Measurements from ENCODE around the gene CELSR2.

Gene CELSR2

DNA sequence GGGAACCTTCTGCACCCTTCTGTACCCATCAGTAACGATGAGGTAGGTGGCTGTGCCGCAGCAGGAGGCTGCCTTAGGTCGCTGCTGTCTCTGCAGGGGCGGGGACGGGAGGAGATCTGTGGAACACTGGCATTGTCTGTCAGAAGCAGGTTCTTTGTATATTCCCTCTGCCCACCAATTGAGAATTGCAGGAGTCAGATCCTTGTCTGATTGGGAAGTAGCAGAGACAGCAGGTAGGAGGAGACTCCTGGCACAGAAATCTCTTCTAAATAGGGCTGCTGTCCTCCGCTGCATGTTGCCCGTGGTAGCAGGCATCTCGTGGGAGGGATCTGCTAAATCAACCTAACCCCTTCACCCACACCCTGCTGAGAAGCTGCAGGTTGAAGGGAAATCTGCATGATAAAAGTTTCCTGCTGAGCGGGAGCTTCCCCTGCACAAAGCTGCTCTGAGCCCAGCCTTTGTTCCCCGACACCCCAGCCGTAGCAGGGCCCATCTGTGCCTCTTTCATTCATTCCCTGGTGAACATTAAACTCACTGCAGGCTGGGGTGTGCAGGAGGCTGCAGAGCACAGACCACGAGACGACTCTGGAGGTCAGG, 19.7 kb upstream of the CELSR2 start:
- no peak for DNase-seq

DNA sequence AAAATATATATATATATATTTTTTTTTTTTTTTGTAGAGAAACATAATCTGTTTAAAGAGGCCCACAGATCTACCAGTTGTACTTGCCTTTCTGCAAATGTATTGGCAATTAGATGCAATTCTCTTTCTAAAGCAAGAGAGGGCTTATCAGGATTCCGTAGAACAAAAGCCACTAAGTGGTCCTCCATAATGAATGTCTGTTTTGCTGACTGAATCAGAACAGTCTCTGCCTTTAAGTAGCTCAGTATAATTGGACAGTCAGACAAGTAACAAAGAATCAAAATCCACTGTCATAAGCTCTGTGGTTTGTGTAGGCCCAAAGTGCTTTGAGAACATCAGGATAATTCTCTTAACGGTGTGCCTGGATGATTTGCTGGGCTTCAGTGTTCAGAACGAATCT, 18.3 kb upstream of the CELSR2 start:
- no peak for DNase-seq

DNA sequence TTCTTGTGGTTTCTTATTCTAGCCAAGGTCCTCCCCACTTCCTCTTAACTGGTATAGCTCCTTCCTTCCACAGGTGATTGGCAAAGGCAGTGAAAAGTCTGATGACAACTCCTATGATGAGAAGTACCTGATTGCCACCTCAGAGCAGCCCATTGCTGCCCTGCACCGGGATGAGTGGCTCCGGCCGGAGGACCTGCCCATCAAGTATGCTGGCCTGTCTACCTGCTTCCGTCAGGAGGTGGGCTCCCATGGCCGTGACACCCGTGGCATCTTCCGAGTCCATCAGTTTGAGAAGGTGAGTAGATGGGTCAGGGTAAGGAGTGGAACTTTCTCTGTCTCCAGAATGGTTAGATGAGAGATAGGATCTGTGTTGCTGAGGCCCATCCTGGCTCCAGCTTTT, 14.2 kb upstream of the CELSR2 start:
- no peak for DNase-seq

DNA sequence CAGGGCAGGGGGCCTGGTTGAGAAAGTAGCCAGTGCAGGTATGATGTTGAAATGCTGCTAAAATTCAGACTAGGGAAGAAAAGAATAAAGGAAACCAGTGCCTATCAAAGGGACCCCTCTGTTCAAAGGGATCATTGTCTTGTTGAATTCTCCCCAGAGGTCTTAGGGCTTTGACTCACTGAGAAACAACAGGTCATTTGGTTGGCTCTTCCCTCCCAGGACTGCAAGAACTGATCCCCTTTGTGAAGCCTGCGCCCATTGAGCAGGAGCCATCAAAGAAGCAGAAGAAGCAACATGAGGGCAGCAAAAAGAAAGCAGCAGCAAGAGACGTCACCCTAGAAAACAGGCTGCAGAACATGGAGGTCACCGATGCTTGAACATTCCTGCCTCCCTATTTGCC, 11.8 kb upstream of the CELSR2 start:
- DNase-seq = no peak

DNA sequence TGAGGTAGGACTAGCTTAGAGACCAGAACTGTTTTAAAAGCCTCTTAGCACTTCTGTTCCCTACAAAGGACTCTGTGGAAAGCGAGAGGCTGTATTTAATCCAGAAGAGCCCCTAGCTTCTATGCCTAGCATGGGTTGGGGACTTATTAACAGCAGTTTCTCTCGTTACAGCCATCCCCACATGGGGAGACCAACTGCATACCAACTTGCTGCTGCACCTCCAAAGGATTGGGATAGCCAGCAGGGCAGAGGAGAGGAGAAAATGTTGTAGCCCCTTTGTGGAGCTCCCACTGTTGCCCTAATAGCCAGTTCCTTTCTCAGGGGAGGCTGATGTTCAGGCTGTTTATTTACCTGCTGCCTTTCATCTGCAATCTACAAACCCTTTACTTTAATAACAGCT, 11.0 kb upstream of the CELSR2 start:
- no peak for DNase-seq

DNA sequence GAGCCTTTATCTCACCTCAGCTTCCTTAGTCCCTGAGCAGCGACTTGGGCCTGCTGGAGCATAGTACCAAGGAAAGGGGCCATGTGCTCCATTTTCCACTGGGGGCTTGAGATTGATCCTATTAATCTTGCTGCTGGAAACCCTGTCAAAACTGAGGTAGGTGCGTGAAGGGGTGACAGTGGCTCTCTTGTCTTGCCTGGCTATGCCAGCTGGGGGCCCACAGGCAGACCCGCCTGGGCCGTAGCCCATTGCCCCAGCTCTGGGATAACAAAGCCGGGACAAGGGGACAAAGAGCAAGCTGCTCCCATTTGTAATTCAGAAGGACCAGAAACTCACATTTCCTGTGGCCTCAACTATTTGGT, 10.3 kb upstream of the CELSR2 start:
- DNase-seq = no peak

DNA sequence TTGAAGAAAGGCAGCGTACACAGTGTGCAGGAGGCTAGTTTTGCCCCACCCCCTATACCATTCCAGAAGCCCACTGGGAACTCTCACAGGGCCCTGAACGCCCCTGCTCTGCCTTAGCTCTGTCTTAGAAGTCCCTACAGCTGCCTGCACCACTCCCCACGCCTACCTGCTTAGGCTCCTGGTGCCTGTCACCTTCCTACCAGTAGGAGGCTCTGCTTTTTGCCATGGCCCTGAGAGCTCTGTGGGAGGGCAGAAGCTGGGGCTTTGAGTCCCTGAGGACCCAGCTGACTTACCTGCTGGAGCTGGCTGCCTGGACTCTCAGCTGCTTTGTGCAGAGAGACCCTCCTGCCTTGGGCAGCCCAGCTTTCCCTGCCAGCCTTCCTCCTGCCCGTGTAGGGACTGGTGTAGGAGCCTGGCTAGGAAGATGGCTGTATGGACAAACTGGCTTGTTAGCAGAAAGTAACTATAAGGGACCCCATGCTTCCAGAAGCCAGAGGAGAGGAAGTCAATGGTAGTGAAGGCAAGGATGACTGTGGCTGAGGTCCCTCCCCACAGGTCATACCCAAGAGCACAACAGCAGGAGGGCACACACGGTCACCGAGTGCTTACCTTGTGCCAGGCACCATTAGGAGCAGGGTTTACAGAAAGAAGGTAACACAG, 9.8 kb upstream of the CELSR2 start:
- DNase-seq = no peak

DNA sequence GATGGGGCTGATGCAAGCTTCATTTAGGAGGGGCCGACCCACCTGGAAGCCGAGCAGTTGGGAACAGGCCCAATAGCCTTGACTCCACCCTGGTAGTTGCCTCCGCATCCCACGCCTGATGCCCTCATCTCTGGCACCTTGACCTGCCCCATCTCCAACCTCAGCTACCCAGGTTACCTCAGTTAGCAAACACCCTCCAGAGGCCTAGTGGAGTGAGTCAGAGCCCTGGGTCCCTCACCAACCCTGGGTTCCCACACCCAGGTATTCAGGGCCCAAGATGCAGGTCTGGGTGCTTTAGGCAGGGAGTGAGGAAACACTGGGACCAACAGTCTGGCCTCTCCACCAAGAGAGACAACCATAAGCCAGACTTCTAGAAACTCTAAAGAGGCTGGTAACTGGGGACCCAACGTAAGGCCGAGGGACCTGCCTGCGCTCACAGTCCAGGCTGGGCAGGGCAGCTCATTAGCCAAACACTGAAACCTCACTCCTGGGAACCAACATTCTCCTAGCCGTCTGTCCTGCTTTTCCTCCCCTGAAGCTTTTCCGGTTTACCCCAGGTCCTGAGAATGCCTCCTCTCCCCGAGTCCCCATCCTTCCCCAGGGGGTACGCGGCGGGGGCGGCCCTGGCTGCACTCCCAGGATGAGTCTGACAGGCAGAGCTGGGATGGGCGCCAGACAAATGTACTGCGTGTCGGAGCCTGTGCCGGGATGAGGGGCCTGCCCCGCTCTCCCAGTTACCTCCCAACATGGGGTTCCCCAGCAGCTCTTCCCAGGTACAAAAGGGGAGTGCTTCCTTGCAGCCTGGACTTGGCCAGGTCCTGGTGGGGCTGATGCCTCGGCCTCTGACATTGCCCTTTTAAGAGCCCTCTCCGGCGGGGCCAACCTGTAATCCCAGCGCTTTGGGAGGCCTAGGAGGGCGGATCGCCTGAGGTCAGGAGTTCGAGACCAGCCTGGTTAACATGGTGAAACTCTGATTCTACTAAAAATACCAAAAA, 8.9 kb upstream of the CELSR2 start:
- no peak for DNase-seq

DNA sequence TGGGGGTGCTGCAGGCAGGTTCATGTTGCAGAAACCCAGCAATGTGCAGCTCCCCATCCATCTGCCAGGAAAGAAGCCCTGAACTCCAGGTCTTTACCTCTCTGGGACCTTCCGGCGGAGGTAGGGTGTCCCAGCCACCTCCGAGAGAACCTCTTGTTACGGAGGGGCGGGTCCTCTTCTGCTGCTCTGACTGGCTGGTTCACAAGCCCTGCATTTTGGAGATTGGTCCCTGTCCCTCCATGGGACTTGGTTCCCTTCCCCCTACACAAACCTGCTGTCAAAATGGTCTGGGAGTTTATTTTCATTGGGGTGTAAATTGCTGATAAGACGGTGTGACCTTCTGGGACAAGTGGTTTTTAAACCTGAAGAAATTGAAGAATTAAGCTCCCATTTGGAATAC, 8.0 kb upstream of the CELSR2 start:
- DNase-seq = no peak

DNA sequence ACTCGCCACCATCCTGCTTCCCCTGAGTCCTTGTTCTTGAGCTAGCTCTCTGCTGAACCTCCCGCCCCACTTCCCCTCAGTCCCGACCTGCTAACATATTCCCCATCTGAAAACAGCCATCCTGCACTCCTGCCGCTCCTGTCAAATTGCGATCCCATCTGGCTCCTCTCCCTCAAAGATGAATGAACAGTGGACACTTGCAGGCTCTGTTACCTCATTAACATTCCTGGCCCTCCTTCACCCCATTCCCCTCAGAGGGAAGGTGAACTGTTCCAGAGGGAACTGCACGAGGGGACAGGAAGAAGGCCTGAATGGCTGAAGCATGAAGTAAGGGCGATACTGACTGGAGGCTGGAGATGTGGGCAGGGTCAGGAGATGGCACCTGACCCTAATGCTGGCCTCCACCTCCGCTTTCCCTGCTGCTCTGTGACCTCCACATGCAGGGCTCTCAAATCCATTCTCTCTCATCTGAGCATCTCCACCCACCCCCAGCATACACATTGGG, 7.4 kb upstream of the CELSR2 start:
- DNase-seq = no peak

DNA sequence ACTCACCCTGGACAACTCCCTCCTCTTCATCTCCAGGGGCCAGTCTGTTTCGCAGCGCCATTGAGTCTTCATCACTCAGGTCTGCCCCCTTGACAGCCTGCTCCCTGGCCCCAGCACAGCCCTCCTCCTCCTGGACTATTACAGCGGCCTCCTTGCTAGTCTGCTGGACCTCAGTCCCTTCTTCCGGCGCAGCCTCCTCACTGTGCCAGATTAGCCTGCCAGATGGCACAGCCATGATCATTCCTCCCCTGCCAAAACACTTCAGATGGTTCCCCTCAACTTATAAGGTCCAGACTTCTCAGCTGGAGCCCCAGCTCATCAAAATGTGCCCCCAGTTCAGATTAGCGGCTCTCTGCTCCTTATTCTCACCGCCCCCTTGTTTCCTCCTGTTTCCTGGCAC, 7.0 kb upstream of the CELSR2 start:
- no peak for DNase-seq

DNA sequence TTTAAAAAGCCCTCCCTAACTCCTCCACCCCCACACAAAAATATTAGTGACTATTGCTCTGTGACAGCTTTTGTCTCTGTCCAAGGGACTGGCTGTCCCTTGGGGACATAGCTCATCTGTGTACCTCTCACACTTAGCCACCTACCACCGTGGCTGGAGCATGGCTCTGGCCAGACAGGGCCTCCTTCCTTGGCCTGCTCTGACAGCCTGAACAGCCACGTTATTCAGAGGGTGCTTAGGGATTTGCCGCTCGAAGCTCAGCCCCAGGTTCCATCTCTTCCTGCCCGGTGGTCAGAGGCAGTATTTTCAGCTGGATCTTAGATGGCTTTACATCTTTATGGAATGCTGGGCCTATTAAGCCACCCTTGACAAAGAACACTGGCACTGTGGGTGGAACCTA, 6.1 kb upstream of the CELSR2 start:
- DNase-seq = no peak

DNA sequence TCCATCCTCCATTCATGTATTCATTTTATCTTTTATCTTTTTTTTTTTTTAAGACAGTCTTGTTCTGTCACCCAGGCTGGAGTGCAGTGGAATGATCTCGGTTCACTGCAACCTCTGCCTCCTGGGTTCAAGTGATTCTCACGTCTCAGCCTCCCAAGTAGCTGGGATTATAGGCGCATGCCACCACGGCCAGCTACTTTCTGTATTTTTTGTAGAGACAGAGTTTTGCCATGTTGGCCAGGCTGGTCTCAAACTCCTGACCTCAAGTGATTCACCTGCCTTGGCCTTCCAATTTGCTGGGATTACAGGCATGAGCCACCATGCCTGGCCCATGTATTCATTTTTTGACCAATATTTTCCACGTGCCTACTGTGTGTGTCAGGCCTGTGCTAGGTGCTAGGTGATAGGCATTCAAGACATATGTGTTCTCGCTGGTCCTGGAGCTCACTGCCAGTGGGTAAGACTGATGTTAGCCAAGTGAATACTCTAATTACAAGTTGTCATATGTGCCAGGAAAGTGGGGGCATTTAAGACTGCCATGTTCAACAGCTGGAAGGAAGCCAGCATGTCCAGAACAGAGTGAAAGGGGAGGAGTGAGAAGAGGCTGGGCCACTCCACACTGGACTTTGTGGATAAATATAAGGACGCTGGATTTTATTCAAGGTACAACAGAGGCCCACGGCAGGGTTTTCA, 5.3 kb upstream of the CELSR2 start:
- DNase-seq = no peak

DNA sequence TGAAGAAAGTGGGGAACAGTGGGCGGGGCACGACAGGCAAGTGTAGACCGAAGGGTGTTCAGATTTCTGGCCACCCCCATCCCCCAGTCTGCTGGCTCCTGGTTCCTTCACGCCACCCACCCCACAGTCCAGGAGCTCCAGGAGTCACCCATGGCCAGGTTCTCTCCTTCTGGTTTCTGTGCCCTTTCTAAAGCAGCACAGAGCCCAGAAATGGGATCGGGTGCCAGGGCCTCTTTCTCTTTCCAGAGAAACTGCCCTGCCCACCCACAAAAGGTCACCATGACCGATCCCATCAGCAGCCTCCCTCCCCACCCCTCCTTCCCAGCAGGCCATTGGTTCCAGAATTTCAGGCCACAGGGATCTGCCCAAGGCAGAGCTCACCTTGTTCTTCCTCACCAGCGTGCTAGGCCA, 3.2 kb upstream of the CELSR2 start:
- no peak for DNase-seq

DNA sequence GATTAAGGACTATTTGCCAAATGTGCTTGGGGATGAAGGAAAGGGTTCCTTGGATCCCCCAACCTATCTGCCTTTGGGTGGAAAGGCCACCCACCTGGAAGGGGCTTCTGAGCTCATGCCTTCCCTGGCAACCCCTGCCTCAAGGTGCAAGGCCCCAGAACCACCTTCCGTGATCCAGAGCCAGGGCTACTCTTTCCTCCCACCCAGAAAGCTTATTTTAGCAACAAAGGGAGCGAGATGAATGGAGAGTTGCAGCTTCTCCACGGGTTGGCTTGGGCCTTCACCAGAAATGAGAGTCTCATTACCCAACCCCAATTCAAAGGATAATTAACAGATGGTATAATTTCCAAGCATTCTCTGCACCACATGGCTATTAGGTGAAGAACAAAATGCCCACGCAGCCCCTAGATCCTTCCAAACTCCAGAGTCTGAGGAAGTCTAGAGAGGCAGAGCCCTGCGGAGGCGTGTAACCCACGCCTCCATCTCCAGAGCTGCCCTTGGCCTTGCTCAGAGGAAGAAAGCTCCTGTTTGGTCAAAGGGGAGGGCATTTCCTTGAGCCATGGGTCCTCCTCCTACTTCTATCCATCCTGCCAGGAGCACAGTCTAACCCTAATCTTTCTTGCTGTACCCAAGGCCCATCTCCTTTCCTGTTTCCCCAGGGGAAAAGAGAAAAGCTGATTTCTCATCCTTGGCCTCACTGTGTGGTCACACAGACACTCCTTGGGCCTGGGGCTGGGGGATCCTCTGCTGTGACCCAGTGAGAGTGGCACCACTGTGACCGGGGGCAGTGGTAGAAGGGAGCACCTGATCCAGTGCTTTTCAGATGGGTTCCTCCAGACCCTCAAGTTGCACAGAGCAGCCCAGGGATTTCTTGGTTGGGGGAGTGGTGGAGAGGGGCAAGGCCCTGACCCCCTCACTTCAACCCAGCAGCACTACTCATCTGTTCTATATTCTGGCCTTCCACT, 1.7 kb upstream of the CELSR2 start:
- no peak for DNase-seq

DNA sequence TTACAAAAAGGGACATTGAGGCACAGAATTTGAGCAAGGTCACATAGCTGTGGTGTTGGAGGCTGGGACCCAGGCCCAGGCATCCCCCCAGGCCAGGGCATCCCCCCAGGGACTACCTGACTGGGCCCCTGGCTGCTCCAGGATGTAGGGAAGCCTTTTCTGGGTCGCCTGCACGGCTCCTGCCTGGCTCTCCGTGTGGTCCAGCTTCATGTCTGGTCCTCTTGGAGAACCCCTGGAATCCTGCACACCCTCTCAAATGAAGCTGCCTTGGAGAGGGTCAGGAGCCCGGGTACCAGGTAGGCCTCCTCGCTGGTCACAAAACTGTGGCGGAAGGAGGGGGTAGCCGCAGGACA, 919 bp upstream of the CELSR2 start:
- DNase-seq = no peak

DNA sequence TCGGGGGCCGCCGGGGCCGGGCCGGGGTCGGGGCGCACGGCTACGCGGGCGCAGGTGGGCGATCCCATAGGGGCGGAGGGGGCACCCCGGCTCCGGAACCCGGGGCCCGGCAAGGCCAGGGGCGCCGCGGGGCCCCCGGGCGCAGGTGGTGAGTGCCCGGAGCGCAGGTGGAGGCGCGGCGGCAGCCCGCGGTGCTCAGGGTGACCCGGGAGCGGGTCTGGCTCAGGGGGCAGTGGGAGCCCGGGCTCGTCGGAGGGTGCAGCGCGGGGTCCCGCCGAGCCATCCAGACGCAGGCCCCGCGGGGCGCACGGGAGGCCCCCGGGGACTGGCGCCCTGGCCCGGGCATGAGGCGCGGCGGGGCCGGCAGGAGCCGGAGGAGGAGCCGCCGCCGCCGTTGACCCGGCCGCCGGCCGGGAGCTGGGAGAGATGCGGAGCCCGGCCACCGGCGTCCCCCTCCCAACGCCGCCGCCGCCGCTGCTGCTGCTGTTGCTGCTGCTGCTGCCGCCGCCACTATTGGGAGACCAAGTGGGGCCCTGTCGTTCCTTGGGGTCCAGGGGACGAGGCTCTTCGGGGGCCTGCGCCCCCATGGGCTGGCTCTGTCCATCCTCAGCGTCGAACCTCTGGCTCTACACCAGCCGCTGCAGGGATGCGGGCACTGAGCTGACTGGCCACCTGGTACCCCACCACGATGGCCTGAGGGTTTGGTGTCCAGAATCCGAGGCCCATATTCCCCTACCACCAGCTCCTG, 489 bp downstream of the CELSR2 start:
- DNase-seq = no peak

DNA sequence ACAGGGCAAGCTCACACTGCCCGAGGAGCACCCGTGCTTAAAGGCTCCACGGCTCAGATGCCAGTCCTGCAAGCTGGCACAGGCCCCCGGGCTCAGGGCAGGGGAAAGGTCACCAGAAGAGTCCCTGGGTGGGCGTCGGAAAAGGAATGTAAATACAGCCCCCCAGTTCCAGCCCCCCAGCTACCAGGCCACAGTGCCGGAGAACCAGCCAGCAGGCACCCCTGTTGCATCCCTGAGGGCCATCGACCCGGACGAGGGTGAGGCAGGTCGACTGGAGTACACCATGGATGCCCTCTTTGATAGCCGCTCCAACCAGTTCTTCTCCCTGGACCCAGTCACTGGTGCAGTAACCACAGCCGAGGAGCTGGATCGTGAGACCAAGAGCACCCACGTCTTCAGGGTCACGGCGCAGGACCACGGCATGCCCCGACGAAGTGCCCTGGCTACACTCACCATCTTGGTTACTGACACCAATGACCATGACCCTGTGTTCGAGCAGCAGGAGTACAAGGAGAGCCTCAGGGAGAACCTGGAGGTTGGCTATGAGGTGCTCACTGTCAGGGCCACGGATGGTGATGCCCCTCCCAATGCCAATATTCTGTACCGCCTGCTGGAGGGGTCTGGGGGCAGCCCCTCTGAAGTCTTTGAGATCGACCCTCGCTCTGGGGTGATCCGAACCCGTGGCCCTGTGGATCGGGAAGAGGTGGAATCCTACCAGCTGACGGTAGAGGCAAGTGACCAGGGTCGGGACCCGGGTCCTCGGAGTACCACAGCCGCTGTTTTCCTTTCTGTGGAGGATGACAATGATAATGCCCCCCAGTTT, 1.3 kb downstream of the CELSR2 start:
- DNase-seq = no peak

DNA sequence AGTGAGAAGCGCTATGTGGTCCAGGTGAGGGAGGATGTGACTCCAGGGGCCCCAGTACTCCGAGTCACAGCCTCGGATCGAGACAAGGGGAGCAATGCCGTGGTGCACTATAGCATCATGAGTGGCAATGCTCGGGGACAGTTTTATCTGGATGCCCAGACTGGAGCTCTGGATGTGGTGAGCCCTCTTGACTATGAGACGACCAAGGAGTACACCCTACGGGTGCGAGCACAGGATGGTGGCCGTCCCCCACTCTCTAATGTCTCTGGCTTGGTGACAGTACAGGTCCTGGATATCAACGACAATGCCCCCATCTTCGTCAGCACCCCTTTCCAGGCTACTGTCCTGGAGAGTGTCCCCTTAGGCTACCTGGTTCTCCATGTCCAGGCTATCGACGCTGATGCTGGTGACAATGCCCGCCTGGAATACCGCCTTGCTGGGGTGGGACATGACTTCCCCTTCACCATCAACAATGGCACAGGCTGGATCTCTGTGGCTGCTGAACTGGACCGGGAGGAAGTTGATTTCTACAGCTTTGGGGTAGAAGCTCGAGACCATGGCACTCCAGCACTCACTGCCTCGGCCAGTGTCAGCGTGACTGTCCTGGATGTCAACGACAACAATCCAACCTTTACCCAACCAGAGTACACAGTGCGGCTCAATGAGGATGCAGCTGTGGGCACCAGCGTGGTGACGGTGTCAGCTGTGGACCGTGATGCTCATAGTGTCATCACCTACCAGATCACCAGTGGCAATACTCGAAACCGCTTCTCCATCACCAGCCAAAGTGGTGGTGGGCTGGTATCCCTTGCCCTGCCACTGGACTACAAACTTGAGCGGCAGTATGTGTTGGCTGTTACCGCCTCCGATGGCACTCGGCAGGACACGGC, 2.2 kb downstream of the CELSR2 start:
- no peak for DNase-seq

All from GF-D8 (cell line).